ENCODE data around the gene MYO3B.
A peak's percentile ranks its signal among the peaks of the same experiment; 100 is the strongest.
"Not testable (repeated sequence)": the region's sequence is repeated elsewhere in the genome, so short reads cannot be mapped to it uniquely, and the experiment has no call there.

Gene MYO3B

DNA sequence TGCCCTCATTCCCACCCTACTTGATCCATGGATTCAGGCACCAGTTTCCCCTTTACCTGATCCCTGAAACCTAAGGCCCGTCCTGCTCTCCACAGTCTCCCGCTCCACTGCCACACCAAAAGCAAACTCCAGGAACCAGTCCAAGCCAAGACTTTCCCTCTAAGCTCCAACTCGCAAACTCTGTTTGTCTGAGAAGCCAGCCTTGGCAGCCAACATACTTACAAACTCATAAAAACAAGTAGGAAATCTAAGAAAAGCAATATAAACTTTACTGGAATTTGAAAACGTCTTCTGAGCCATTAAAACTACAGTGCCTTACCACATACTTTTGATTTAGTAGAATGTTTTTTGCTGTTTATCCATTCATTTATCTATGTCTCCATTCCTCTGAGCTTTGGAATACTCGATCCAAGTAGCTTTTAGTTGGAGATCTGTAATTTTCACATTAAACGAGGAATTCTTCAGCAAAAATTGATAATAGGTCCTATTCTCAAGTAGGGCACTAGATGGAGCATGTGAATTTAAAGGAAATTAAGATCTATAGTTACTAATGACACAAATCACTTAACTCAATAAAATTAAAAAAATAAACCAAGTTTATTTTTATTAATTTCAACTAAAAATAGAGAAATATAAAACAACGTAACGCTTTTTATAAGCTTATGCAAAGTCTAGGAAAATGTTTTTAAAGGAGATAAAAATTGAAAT is 199.7 kb downstream of the MYO3B start:
- no peak for DNase-seq

DNA sequence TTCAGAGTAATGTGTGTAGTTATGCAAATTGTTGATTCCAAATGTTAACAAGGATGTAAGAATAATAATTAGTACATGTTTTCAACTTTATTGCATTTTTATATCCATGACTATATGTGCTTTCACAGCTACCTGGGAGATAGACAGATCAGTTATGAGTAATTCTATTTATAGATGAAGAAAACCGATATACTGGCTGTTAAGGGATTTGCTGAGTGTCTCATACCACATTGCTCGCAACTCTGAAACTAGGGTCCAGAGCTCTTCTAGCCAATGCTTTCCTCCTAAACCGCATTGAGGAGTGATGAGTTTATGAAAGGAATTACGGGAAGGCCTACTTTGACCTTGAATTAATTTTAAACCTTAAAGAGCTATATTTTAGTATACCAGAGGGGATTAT is 202.3 kb downstream of the MYO3B start:
- DNase-seq: no peak

DNA sequence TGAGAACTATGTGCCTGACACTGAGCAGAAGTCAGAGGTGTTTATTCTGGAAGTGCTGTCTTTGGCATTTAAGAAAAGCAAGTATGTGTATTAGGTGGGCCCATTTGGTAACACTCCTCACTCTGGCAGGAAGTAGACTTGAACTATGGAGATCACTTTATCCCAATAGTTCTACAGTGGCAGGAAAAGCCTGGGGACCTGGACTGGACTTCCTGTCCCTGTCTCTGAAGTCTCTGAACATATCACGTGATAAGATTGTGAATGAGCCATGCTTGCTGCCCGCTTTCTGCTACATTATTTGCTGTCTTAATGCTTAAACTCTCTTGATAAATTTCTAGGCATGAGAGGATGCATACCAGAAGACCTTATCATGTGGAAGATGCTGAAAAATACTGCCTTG is 203.7 kb downstream of the MYO3B start:
- DNase-seq: no peak

GRCh38 chr2:170386554-170386953 is 208.6 kb downstream of the MYO3B start:
- DNase-seq: no peak

- no peak for DNase-seq
Measured at GRCh38 chr2:170391018-170391417, 213.1 kb downstream of the MYO3B start.

- DNase-seq: no peak
Measured at GRCh38 chr2:170391697-170392096, 213.8 kb downstream of the MYO3B start.

DNA sequence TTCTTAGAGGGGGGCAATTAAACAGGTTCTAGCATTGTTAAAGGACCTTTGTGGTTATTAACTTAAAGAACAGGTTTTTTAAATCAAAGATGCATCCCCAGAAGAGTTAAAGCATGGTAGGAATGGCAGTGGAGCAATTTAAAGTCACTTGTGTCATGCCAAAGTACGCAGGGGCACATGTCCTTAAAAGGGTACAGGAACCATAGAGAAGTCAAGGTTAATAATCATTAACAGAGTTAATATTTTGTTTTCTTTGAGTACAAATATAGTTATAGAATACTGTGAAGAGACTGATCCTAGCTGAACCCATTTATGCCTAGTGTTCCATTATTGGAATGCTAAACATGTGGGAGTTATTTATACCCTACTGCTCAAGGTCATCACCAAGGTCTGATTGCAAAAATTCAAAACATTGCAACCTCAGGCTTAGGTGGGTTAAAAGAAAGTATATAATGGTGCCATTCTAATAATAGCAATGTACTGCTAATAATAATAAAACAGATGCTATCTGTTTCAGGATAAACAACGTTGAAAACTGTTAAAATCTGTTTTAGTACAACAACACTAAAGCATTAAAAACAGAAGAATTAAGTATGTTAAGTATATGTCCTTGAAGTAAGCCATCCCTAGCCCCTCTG is 216.0 kb downstream of the MYO3B start:
- DNase-seq: no peak

DNA sequence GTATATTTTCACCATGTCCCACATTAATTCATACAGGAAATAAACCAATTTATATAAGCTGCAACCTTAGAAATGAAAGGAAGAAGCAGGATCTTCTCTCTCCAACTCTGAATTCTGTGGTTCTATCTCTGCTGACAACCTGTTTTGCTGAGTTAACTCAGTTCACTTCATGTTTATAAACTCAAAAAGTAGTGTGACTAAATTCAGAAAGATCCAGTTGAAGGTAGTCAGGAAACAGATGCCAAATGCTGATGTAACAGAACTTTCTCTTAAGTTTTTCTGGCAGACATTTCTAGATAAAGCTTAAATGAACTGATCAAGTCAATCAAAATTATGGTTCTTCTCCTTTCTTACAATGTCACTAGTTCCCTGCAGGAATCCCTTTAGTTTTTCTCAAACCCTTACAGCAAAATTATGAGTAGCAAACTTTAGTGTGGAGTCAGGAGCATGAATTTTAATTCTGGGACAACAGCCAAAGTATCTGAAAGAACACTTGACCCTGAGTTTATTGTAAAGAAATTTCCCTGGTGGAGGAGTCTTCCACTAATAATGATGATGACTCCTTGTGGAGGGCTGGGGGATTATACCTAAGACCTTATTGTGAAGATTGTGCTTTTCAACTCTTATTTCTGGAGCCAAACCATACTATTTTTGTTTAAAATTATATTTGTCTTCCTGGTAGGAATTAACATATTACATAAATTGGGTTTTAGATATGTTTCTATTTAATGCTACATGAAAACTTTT is 216.9 kb downstream of the MYO3B start:
- no peak for DNase-seq

DNA sequence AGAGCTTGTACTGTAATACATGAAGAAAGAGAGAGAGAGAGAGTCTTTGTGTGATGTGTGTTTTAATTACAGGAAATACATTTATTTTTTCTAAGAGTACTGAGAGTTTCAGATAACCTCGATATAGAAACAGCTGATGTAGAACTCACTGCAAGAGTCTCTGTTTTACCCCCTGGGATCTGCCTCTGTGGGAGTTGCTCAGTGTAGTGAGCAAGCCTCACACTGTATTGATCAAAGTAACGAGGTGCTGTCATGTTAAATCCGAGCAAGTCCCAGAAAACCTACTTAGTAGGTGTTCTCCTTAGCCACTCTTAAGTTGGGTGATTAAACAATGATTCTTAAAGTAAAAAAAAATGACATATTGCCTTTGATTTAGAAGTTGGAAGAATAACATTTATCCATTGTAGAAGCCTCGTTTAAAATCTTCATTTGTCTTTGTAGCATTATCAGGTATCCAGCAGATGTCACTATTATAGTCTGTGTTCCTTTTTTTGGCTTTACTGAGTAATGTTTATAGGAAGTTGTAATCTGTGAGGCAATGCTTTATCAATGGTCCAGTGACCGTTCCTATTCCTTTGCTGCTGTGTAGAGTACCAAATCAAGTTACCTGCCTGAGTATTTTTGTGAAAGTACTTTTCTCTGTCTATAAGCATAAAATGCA is 219.0 kb downstream of the MYO3B start:
- DNase-seq: peak; percentile 41

GRCh38 chr2:170401187-170401586 is 223.2 kb downstream of the MYO3B start:
- no peak for DNase-seq

GRCh38 chr2:170404846-170405245 is 226.9 kb downstream of the MYO3B start:
- no peak for DNase-seq

DNA sequence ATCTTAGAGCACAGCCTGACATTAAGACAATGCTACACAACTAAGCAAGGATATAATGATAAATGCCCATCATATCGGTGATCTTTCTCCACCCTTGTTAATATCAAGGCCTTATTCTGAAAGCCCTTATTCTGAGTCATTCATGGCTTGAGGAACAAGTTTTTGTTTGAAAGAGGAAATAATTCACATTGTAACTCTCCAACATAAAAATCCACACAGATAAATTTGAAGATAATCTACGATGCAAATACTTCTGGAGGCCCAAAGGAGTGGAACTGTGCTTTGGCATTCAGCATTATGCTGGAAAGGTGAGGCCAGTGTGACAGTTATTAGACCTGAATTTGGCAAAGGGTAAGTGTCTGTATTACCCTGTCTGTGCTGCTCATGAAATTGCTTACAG is 227.4 kb downstream of the MYO3B start:
- no peak for DNase-seq

- DNase-seq: no peak
Measured at GRCh38 chr2:170408461-170409163, 230.7 kb downstream of the MYO3B start.

DNA sequence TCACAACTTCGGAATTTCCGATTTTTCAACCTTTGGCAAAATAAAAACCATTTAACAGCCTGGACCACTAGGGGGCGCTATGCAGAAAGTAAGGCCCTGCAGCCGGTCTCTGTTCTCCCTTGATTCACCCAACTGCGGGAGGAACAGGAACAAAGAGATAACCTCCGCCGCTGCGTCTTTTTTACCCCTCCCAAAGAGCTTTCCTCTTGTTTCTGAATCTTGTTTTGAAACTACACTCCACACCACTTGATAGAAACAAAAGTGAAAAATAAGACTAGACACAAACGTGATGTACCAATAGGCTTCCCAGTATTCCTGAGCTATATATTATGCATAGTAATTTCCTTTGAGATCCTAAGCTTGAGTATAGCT is 231.2 kb downstream of the MYO3B start:
- DNase-seq: peak; percentile 77

DNA sequence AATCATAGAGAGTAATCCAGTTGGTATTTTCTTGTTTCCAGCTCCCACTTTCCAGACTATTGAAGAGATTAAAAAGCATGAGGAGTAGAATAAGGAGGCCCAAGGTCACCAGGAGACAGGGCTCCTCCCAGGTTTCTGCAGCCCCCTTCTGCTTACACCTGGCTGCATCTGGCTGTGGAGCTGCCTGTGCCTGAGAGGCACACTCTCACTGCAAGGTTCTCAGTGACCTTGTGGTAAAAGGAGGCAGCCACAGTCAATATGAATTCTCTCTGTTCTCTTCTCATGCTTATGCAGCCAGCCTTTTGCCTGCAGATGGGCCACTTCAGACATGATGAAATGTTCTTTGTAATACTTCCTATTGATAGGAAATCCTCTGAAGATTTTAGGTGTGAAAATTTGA is 233.7 kb downstream of the MYO3B start:
- no peak for DNase-seq

GRCh38 chr2:170420961-170421687 is 243.2 kb downstream of the MYO3B start:
- no peak for DNase-seq

DNA sequence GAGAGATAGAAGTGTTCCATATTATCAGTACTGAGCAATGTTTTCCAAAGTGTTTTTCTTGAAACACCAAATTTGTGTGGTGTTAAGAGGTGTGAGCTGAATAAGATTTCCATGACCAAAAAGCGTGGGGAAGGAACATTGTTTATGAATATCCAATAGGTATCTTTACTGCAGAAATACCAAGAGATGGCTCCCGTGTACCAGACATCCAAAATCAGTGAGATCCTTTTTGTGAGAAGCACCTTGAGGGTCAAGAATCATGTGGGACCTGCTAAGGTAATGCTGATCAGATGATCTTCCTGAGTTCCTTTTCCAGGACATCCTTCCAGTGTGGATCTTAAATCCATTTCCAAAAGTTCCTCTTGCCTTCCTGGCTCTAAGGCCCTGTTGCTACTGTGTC is 246.0 kb downstream of the MYO3B start:
- DNase-seq: no peak

- DNase-seq: no peak
Measured at GRCh38 chr2:170425281-170425751, 247.4 kb downstream of the MYO3B start.

- DNase-seq: no peak
Measured at GRCh38 chr2:170428868-170429267, 250.9 kb downstream of the MYO3B start.

GRCh38 chr2:170432823-170433222 is 254.9 kb downstream of the MYO3B start:
- no peak for DNase-seq

GRCh38 chr2:170433448-170433847 is 255.5 kb downstream of the MYO3B start:
- DNase-seq: no peak

DNA sequence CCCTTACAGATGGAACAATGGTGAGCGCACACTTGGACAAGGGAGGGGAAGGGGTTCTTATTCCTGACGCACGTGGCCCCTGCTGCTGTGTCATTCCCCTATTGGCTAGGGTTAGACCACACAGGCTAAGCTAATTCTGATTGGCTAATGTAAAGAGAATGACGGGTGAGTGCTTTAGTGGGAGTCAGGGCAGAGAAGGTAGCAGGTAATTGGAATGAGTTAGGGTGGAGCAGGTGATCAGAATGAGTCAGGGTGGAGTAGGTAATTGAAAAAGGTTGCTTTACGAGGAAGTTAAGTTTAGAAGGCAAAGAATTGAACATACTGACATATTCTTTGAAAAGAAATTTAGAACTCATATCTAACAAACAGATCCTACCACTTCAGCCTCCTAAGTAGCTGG is 256.4 kb downstream of the MYO3B start:
- not testable (repeated sequence) for DNase-seq

Data from NCI-H1092 treated with DMSO at 0.1 percent for 48 hours (cell line).